Activated T-cell treated with anti-CD3 and anti-CD28 coated beads, Interleukin-2, amount 50 U/mL, for 72 hours (primary cell): ENCODE results near the gene ALKBH8. TPM values are rescaled to one million over a fixed set of nuclear protein-coding genes. Genes with fewer than 3 reads are reported as not detected.
"Not testable (repeated sequence)": the region's sequence is repeated elsewhere in the genome, so short reads cannot be mapped to it uniquely, and the experiment has no call there.

Experiments
- ATAC-seq, 2 donors: fragments of 150-1000 bp; cut with Tn5 transposase; replicated peaks in 1 of 2; 2 replicates each; pipeline ENCODE4 v1.10.0; 2021; ENCODE audit warnings: moderate library complexity in 2 of 2, mild to moderate bottlenecking in 1 of 2
- DNase-seq, 2 donors: peaks; one replicate each; pipeline ENCODE4 v3.0.0; 2021 to 2022; ENCODE audit warnings: mixed read lengths in 1 of 2
- H3K27ac Mint-ChIP-seq: one replicate; pipeline ENCODE4 v1.8.0; 2022; ENCODE audit warnings: mild to moderate bottlenecking, moderate library complexity, mixed read lengths
- H3K27me3 Mint-ChIP-seq: one replicate; pipeline ENCODE4 v1.8.0; 2022; ENCODE audit warnings: low read depth, mixed read lengths
- H3K36me3 Mint-ChIP-seq, 2 donors: one replicate each; pipeline ENCODE4 v1.8.0; 2022; ENCODE audit warnings: mixed read lengths in 2 of 2, mild to moderate bottlenecking in 1 of 2; ENCODE audit not compliant: insufficient read depth in 2 of 2
- H3K4me1 Mint-ChIP-seq: one replicate; pipeline ENCODE4 v1.8.0; 2022; ENCODE audit warnings: low read depth, mixed read lengths
- H3K4me3 Mint-ChIP-seq, 2 donors: one replicate each; pipeline ENCODE4 v1.8.0; 2022; ENCODE audit warnings: mild to moderate bottlenecking in 2 of 2, mixed read lengths in 2 of 2, moderate library complexity in 2 of 2
- H3K9me3 Mint-ChIP-seq, 2 donors: one replicate each; pipeline ENCODE4 v1.8.0; 2022; ENCODE audit warnings: mixed read lengths in 2 of 2
- total RNA-seq, 2 donors: library from RNA; stranded (reverse); gene quantifications; one replicate each; pipeline ENCODE4 v1.2.3, GENCODE V29; 2022

The ALKBH8 gene
- total RNA-seq, 2 donors from 2014 or later, result 12.8 TPM

- H3K9me3 Mint-ChIP-seq, result no peaks in the 10 kb centered on the region
Observed at GRCh38 chr11:107566569-107566968, 1.0 kb upstream of the ALKBH8 start.

GRCh38 chr11:107565955-107566501 lies 493 bp upstream of the ALKBH8 start:
- not testable (repeated sequence) for ATAC-seq, DNase-seq, H3K27me3 Mint-ChIP-seq, H3K9me3 Mint-ChIP-seq, H3K36me3 Mint-ChIP-seq
- Mint-ChIP-seq H3K4me1 (peaks cover 53% of the 10 kb centered on the region), H3K4me3 (peak overlapping the region; percentile 87 to 95), H3K27ac (peak overlapping the region; percentile 76)

More at GRCh38 chr11:107566569-107566968, 1.0 kb upstream of the ALKBH8 start:
- peaks cover 51% of the 10 kb centered on the region for H3K4me1 Mint-ChIP-seq
- H3K36me3 Mint-ChIP-seq, result peaks cover 0 to 1% of the 10 kb centered on the region in 2 donors
- ATAC-seq (no peak), DNase-seq (no peak)
- H3K27me3 Mint-ChIP-seq, result no peaks in the 10 kb centered on the region
- peak overlapping the region; percentile 76 for H3K27ac Mint-ChIP-seq
- H3K4me3 Mint-ChIP-seq, result peak overlapping the region; percentile 87 to 95

GRCh38 chr11:107564877-107565218 lies 687 bp downstream of the ALKBH8 start:
- Mint-ChIP-seq H3K9me3 (no peaks in the 10 kb centered on the region), H3K27ac (peak overlapping the region; percentile 76), H3K4me1 (peaks cover 55% of the 10 kb centered on the region), H3K4me3 (peak overlapping the region; percentile 87 to 95), H3K27me3 (no peaks in the 10 kb centered on the region), H3K36me3 (peaks cover 0 to 4% of the 10 kb centered on the region in 2 donors)
- no peak for DNase-seq
- ATAC-seq, result peak; percentile 2 to 4

- H3K9me3 Mint-ChIP-seq, result no peaks in the 10 kb centered on the region
- DNase-seq (peak; percentile 24 to 31), ATAC-seq (no peak)
- H3K36me3 Mint-ChIP-seq, result peaks cover 0 to 11% of the 10 kb centered on the region in 2 donors
- peak overlapping the region; percentile 20 for H3K27ac Mint-ChIP-seq
- peak overlapping the region; percentile 53 to 60 for H3K4me3 Mint-ChIP-seq
- H3K27me3 Mint-ChIP-seq, result no peaks in the 10 kb centered on the region
- H3K4me1 Mint-ChIP-seq, result peaks cover 62% of the 10 kb centered on the region
Observed at GRCh38 chr11:107563702-107564101, 1.8 kb downstream of the ALKBH8 start.

- peaks cover 59% of the 10 kb centered on the region for H3K4me1 Mint-ChIP-seq
- peaks cover 0 to 11% of the 10 kb centered on the region in 2 donors for H3K36me3 Mint-ChIP-seq
- no peaks in the 10 kb centered on the region for H3K27me3 Mint-ChIP-seq
- peak overlapping the region; percentile 87 for H3K27ac Mint-ChIP-seq
- H3K4me3 Mint-ChIP-seq, result peak overlapping the region; percentile 39 to 65
- H3K9me3 Mint-ChIP-seq, result no peaks in the 10 kb centered on the region
- ATAC-seq (peak; percentile 41 to 46), DNase-seq (no peak)
Observed at GRCh38 chr11:107562647-107563208, 2.8 kb downstream of the ALKBH8 start.

- Mint-ChIP-seq H3K27me3 (no peaks in the 10 kb centered on the region), H3K4me1 (peaks cover 53% of the 10 kb centered on the region), H3K4me3 (peak overlapping the region; percentile 16 to 52), H3K9me3 (no peaks in the 10 kb centered on the region), H3K27ac (peak overlapping the region; percentile 95), H3K36me3 (peaks cover 0 to 13% of the 10 kb centered on the region in 2 donors)
- no peak for DNase-seq
- no peak for ATAC-seq
Observed at GRCh38 chr11:107561688-107562087, 3.8 kb downstream of the ALKBH8 start.

- H3K9me3 Mint-ChIP-seq, result no peaks in the 10 kb centered on the region
Observed at GRCh38 chr11:107550304-107550703, 15.2 kb downstream of the ALKBH8 start.

GRCh38 chr11:107549954-107550285 lies 15.6 kb downstream of the ALKBH8 start:
- DNase-seq (no peak), ATAC-seq (no peak)
- H3K27me3 Mint-ChIP-seq, result no peaks in the 10 kb centered on the region
- H3K36me3 Mint-ChIP-seq, result peaks cover 0 to 7% of the 10 kb centered on the region in 2 donors
- no peak overlapping the region for H3K4me3 Mint-ChIP-seq
- H3K27ac Mint-ChIP-seq, result no peak overlapping the region
- no peaks in the 10 kb centered on the region for H3K4me1 Mint-ChIP-seq
- no peaks in the 10 kb centered on the region for H3K9me3 Mint-ChIP-seq

More at GRCh38 chr11:107550304-107550703, 15.2 kb downstream of the ALKBH8 start:
- Mint-ChIP-seq H3K27me3 (no peaks in the 10 kb centered on the region), H3K4me1 (no peaks in the 10 kb centered on the region), H3K4me3 (no peak overlapping the region), H3K36me3 (peaks cover 0 to 7% of the 10 kb centered on the region in 2 donors), H3K27ac (no peak overlapping the region)
- no peak for ATAC-seq
- no peak for DNase-seq

GRCh38 chr11:107549253-107549953 lies 16.1 kb downstream of the ALKBH8 start:
- Mint-ChIP-seq H3K36me3 (peaks cover 0 to 10% of the 10 kb centered on the region in 2 donors), H3K4me3 (no peak overlapping the region), H3K9me3 (no peaks in the 10 kb centered on the region), H3K27ac (peak overlapping the region; percentile 58), H3K27me3 (no peaks in the 10 kb centered on the region), H3K4me1 (no peaks in the 10 kb centered on the region)
- no peak for ATAC-seq
- peak; percentile 26 to 36 for DNase-seq

- peaks cover 0 to 8% of the 10 kb centered on the region in 2 donors for H3K36me3 Mint-ChIP-seq
- no peaks in the 10 kb centered on the region for H3K27me3 Mint-ChIP-seq
- no peaks in the 10 kb centered on the region for H3K9me3 Mint-ChIP-seq
- H3K27ac Mint-ChIP-seq, result no peak overlapping the region
- no peak for ATAC-seq
- H3K4me3 Mint-ChIP-seq, result no peak overlapping the region
- no peaks in the 10 kb centered on the region for H3K4me1 Mint-ChIP-seq
- no peak for DNase-seq
Observed at GRCh38 chr11:107547961-107548360, 17.6 kb downstream of the ALKBH8 start.

GRCh38 chr11:107545101-107545514 lies 20.4 kb downstream of the ALKBH8 start:
- no peak for DNase-seq
- no peaks in the 10 kb centered on the region for H3K9me3 Mint-ChIP-seq
- H3K36me3 Mint-ChIP-seq, result peaks cover 0 to 7% of the 10 kb centered on the region in 2 donors
- peak; percentile 43 to 58 for ATAC-seq
- H3K4me3 Mint-ChIP-seq, result no peak overlapping the region
- H3K27ac Mint-ChIP-seq, result peak overlapping the region; percentile 35
- H3K4me1 Mint-ChIP-seq, result no peaks in the 10 kb centered on the region
- no peaks in the 10 kb centered on the region for H3K27me3 Mint-ChIP-seq

- no peak for DNase-seq
- Mint-ChIP-seq H3K27ac (no peak overlapping the region), H3K27me3 (no peaks in the 10 kb centered on the region), H3K36me3 (peaks cover 8 to 13% of the 10 kb centered on the region in 2 donors), H3K9me3 (no peaks in the 10 kb centered on the region), H3K4me3 (no peak overlapping the region), H3K4me1 (no peaks in the 10 kb centered on the region)
- no peak for ATAC-seq
Observed at GRCh38 chr11:107538821-107539220, 26.7 kb downstream of the ALKBH8 start.

GRCh38 chr11:107538239-107538638 lies 27.3 kb downstream of the ALKBH8 start:
- no peak overlapping the region for H3K27ac Mint-ChIP-seq
- no peak overlapping the region for H3K4me3 Mint-ChIP-seq
- ATAC-seq, result no peak
- DNase-seq, result no peak
- no peaks in the 10 kb centered on the region for H3K27me3 Mint-ChIP-seq
- H3K9me3 Mint-ChIP-seq, result no peaks in the 10 kb centered on the region
- H3K4me1 Mint-ChIP-seq, result no peaks in the 10 kb centered on the region
- H3K36me3 Mint-ChIP-seq, result peaks cover 8 to 13% of the 10 kb centered on the region in 2 donors
